HG02885 (cell line): ENCODE data around the gene SHANK2.

Experiments used
- ATAC-seq: cut with Tn5 transposase; IDR thresholded peaks from one replicate; pipeline ENCODE4 v1.9.1; 2021; ENCODE audit warnings: mild to moderate bottlenecking; ENCODE audit not compliant: unreplicated experiment, poor library complexity

The SHANK2 gene

DNA sequence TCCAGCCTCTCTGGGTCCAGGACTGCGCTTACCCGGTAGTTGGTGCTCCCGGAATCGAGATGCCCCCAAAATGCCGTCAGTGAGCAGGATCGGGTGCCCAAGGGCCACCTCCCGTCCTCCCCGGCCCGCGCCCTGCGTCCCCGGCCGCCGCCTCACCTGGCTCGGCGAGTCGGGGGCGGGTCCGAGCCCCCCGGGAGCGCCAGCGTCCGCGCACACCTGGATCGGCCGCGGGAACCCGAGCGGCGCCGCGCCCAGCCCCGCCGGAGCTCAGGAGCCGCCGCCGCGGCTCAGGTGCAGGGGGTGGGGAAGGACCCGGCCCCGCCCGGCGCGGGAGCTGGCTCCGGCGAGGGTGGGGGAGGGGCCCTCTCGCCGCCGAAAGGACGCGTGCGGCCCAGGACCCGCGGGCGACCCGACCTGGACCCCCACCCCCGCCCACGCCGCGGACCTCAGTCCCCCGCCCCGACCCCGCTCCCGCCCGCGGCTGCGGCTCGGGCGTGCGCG is at the start of gene SHANK2:
TSS of gene SHANK2 (minus strand) at position 309 of the 501 bp plus-strand sequence. CDS start 105,251 bp downstream, outside the sequence.
- no peak for ATAC-seq

- no peak for ATAC-seq
These were observed 49.6 kb upstream of the SHANK2 start for GRCh38 chr11:71301858-71302533.

GRCh38 chr11:71301046-71301857 is 48.9 kb upstream of the SHANK2 start:
- no peak for ATAC-seq

- ATAC-seq: no peak
These were observed 47.8 kb upstream of the SHANK2 start for GRCh38 chr11:71300187-71300586.

GRCh38 chr11:71298761-71299181 is 46.4 kb upstream of the SHANK2 start:
- no peak for ATAC-seq

DNA sequence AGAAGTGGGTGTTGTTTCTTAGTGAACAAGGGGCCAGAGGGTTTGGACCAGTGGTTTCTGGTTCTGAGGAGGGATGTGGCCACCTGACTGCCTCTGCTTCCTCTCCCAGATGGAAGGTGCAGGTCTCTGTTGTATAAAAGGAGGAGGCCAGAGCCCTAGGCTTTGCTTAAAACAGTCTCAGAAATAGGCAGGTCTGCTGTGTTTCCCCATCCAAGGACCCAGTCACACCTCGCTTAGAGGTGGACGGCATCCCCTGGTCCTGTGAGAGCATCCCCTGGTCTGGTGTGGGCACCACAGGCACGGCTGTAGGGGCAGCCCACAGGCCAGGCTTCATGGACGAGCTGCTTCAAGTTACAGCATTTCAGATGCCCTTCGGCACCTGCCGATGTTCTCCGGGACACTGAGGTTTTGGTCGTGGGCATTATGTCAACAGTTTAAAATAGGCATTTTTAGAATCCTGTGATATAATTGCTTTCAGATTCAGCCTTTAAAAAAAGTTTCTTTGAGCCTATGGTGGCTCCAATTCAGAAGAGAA is 45.7 kb upstream of the SHANK2 start:
- ATAC-seq: no peak

DNA sequence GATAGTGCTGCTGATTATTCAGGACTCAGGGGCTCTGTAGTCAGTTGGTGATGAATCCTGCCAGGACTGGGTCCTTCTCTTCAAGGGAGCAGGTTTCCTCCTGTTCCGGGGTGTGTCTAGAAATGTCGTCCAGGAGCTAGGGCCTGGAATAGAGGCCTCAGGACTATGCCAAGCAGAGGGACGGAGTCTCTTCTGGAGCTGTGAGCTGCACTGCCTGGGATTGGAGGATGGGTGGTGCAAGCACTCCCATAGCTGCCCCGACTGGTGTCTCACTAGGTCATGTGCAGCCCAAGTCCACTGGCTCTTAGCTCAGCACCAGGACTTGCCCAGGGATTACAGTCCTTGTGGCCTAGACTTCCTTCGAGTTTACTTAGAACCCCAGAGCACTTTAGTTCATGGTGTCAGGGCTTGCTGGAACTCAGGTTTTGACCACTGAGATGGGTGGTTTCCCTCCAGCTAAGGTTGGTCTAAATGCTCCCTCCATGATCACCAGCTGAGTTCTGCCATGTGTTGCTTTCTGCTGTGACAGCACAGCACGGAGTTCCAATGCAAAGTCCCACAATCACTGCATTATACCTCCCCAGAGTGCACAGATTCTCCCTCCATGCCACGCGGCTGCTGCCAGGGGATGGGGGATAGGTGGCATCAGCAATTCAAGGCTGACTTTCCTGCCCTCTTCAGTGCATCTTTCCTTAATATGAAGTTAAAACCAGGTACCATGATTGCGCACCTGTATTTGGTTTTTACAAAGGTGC is 42.6 kb upstream of the SHANK2 start:
- no peak for ATAC-seq

DNA sequence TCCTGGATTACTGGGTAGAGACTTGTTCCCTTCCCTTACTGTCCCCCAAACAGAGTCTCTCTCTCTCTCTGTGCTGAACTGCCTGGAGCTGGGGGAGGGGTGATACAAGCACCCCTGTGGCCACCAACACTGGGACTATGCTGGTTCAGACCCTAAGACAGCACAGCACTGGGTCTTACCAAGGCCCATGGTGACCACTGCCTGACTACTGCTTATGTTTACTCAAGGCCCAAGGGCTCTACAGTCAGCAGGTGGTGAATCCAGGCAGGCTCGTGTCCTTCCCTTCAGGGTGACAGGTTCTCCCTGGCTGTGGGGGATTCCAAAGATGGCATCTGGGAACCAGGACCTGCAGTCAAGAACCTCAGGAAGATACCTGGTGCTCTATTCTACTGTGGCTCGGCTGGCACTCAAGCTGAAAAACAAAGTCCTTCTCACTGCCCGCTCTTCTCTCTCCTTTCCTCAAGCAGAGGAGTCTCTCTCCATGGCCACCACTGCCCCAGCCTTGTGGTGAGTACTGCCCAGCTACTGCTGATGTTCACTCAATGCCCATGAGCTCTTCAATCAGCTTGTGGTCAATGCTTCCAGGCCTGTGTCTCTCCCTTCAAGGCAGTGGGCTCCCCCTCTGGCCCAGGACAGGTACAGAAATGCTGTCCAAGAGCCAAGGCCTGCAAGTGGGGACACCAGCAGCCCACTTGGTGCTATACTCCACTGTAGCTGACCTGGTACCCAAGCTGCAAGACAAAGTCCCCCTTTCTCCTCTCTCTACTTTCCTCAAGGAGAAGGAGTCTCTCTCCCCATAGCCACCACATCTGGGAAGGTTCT is 41.8 kb upstream of the SHANK2 start:
- no peak for ATAC-seq

DNA sequence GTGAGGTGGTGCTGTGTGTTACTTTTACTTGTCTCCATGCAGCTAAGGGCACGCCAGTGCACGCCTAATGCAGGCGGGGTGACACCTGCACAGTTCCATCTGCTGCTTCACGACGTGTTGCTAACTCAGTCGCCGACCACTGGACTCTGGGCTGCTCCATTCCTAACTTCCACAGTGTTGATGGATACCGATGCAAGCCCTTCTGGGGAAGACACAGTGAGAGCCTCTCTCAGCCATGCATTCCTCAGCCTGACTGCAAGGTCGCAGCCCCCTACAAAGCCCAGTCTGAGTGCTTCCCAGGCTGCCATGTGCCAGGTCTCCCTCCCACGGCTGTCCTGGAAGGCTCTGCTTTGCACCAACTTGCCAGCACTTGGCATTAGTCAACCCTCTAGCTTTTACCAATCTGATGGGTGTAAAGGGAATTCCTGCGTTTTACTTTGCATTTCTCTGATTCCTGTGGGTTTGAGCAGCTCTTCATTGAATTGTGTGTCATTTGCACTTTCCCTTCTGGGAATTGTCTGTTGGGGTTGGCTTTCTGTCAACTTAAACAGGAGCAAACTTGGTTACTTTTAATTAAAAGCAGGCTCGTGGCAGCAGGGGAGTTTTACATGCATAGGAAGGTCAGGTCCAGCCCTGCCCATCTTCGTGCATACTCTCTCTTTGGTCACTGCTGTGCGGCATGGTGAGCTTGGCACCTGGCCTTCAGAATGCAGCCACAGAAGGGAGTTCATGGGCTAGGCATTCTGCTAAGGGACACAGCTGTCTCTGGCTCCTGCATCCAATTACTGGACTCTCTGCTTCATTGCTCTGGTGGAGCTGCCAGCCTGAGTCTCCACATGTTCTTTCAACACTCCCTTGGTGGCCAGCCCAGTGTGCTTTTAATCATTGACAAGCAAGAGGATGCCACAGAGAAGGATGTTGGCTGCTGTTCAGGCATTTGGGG is 34.6 kb upstream of the SHANK2 start:
- ATAC-seq: no peak

- ATAC-seq: no peak
These were observed 32.7 kb upstream of the SHANK2 start for GRCh38 chr11:71285111-71285510.

- ATAC-seq: no peak
These were observed 32.2 kb upstream of the SHANK2 start for GRCh38 chr11:71284525-71285092.

- ATAC-seq: no peak
These were observed 31.6 kb upstream of the SHANK2 start for GRCh38 chr11:71283971-71284441.

DNA sequence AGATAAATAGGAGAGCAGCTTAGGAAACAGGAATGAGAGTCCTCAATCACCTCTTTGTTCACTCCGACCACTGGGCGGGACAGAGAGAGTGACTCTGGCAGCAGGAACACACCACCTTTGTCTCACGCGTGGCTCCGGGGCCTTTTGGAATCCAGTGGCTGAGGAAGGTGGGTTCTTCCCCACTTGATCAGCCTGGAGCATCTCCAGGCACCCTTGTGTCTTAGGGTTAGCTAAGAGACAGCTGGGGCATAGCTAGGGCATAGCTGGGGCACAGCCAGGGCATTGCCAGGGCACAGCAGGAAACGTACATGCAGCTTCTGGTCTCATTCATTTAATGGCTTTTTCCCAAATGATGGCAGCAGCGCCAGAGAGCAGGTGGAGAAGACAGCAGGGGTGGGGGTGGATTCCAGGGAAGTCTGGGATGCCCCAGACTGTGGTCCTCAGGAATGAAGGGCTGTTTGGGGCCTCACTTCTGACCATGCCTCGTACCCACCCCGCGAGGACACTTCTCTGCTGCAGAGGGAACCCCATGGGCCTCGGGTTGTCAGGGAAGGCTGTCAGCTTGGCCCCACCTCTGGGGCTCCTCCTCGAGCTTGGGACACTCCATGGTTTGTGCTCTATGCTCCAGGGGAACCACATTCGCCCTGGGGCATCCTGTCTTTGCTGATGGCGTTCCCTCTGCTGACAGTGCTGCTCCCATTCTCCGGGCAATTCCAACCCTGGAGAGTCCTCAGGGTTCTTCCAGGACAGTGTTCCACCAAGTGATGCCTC is 30.4 kb upstream of the SHANK2 start:
- no peak for ATAC-seq

DNA sequence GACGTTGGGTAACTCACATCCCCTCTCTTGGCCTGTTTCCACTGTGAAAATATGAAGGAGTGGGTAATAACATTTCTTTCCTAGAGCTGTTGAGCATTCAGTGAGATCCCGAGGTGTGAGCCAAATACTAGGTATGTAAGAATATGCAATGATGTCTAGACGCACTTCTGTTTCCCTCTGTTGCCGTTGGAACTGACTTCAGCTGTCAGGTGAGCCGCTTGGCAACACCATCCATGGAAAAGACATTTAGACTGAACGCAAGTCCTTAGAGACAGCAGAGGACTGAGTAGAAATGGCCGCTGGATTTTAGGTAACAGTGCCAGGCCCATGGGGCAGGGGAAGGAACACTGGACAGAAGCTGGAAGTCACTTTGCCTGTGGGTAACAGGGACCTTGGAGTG is 29.5 kb upstream of the SHANK2 start:
- no peak for ATAC-seq

DNA sequence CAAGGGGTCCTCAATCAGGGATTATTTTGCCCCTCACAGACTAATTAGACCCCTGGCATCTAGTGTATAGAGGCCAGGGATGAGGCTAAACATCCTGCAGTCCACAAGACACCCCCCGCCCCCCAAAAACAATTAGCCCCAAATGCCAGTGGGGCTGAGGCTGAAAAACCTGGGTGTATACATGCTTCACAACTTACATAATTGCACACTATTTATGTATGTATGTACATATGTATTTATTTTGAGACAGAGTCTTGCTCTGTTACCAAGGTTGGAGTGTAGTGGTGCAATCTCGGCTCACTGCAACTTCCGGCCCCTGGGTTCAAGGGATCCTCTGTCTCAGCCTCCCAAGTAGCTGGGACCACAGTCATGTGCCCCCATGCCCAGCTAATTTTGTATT is 28.8 kb upstream of the SHANK2 start:
- no peak for ATAC-seq

DNA sequence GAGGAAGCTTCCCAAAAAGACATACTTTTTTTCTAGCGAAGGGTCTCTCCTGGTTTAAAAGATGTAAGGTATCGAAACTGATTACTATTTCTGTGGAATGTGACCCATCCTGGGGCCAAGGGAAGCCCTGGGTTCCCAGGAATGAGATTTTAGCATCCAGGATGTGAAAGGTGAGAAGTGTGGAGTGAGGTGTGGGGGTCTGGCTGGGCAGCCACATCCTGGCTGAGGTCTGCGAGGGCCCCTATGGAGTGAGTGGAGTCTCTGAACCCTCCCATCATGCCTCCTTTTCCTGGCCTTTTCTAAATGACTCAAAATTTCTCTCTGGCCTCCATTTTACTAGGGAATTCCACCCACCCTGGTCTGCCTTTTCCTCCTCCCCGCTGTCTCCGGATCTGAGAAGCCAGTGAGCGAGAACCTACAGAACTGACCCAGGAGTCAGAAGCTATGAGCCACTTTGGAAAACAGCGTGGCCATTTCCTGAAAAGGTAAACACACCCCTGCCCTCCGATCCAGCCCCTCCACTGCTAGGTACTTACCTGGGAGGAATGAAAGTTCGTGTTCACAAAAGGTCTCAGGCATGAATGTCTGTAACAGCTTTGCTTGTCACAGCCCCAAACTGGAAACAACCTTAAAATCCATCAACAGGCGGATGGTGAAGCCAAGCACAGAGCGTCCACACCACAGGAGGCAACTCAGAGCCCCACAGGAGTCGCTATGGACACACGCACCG is 27.7 kb upstream of the SHANK2 start:
- ATAC-seq: no peak

DNA sequence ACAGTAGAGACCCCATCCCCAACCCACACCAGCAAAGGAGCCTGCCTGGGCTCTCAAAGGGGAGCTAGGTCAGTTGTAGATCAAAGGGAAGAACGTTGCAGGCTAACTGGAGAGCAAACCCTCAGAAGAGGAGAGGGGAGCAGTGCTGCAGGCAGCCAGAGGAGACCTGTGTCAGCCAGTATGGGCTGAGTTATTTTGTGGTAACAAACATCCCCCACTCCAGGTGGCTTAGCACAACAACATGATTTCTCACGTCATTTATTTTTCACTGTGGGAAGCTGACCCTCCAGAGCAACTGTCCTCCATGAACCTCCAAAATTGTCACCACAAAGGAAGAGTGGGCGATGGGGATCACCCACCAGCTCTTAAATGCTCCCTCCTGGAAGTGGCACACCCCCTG is 19.8 kb upstream of the SHANK2 start:
- no peak for ATAC-seq
